ENCODE data around the gene PRCD. TPM values are rescaled to one million over a fixed set of nuclear protein-coding genes. Genes with fewer than 3 reads are reported as not detected.

PRCD gene
- total RNA-seq, 6 experiments from 2014 or later = 0.12 to 1.3 (median 0.22) TPM; not detected in 3

GRCh38 chr17:76584427-76585032 lies 44.7 kb downstream of the PRCD start:
- Histone ChIP-seq H3K4me1 (peaks cover 0 to 19% (median 4%) of the 10 kb centered on the region in 4 donors), H3K4me3 (peak overlapping the region; percentile 59 to 62 (median 61)), H3K27me3 (no peaks in the 10 kb centered on the region), H3K9me3 (no peaks in the 10 kb centered on the region), H3K27ac (no peak overlapping the region), H3K36me3 (no peaks in the 10 kb centered on the region)
- DNase-seq (no peak), ATAC-seq (no peak)
- 53% methylated on average over 11 of the region's 17 CpGs for WGBS (ENCODE audit: insufficient coverage, low coverage, low lambda C conversion rate, missing lambda C conversion rate)
- intact Hi-C loops (cut with DNase I) = no loop called here
- TF ChIP-seq POLR2A (IDR thresholded peaks at IDR 0.05) = no peak
- TF ChIP-seq CTCF (IDR thresholded peaks at IDR 0.05) = no peak

GRCh38 chr17:76585033-76585648 lies 45.3 kb downstream of the PRCD start:
- peak; percentile 55 to 67 (median 65) for DNase-seq
- peaks cover 0 to 19% (median 4%) of the 10 kb centered on the region in 4 donors for H3K4me1 ChIP-seq
- H3K4me3 ChIP-seq = peak overlapping the region; percentile 59 to 62 (median 61)
- WGBS (ENCODE audit: insufficient coverage, low coverage, low lambda C conversion rate, missing lambda C conversion rate) = 5% methylated on average over 37 of the region's 62 CpGs
- H3K36me3 ChIP-seq = no peaks in the 10 kb centered on the region
- peak; percentile 19 to 42 (median 34) for ATAC-seq
- no peaks in the 10 kb centered on the region for H3K27me3 ChIP-seq
- intact Hi-C loops (cut with DNase I) = no loop called here
- peak overlapping the region in 2 of 3 donors; percentile 7 to 53 for H3K27ac ChIP-seq
- TF ChIP-seq CTCF (IDR thresholded peaks at IDR 0.05) = no peak
- TF ChIP-seq POLR2A (IDR thresholded peaks at IDR 0.05) = no peak
- H3K9me3 ChIP-seq = no peaks in the 10 kb centered on the region

- DNase-seq (peak; percentile 81 to 87 (median 83)), ATAC-seq (peak; percentile 83 to 89 (median 85))
- Histone ChIP-seq H3K4me1 (peaks cover 0 to 19% (median 4%) of the 10 kb centered on the region in 4 donors), H3K4me3 (peak within 1 kb of the TSS; percentile 59 to 62 (median 61)), H3K36me3 (no peaks in the 10 kb centered on the region), H3K27me3 (no peaks in the 10 kb centered on the region), H3K9me3 (no peaks in the 10 kb centered on the region), H3K27ac (peak within 1 kb of the TSS in 2 of 3 donors; percentile 7 to 53)
- peak; percentile 37 for TF ChIP-seq POLR2A (IDR thresholded peaks at IDR 0.05)
- peak; percentile 28 to 57 (median 45) for TF ChIP-seq CTCF (IDR thresholded peaks at IDR 0.05)
- WGBS (ENCODE audit: insufficient coverage, low coverage, low lambda C conversion rate, missing lambda C conversion rate) = 3% methylated on average over 24 of the region's 84 CpGs
- intact Hi-C loops (cut with DNase I) = no loop called here
These were observed 46.1 kb downstream of the PRCD start, which contains the start of gene ST6GALNAC2 for GRCh38 chr17:76585649-76586593. ST6GALNAC2 (minus strand) TSS chr17:76585860; CDS start chr17:76585808, 52 bp downstream.

- intact Hi-C loops (cut with DNase I) = no loop called here
- Histone ChIP-seq H3K4me1 (peaks cover 0 to 19% (median 4%) of the 10 kb centered on the region in 4 donors), H3K9me3 (no peaks in the 10 kb centered on the region), H3K27me3 (no peaks in the 10 kb centered on the region), H3K27ac (no peak overlapping the region), H3K36me3 (no peaks in the 10 kb centered on the region), H3K4me3 (no peak overlapping the region)
- WGBS (ENCODE audit: insufficient coverage, low coverage, low lambda C conversion rate, missing lambda C conversion rate) = 80% methylated on average over 2 of the region's 17 CpGs
- no peak for DNase-seq
- TF ChIP-seq CTCF (IDR thresholded peaks at IDR 0.05) = no peak
- TF ChIP-seq POLR2A (IDR thresholded peaks at IDR 0.05) = no peak
- no peak for ATAC-seq
These were observed 47.1 kb downstream of the PRCD start for GRCh38 chr17:76586741-76587487.

Measured in right lobe of liver (tissue), 6 donors.